Thoracic aorta (tissue), 2 donors: ENCODE data around the gene FBXO21. TPM values are rescaled to one million over a fixed set of nuclear protein-coding genes. Genes with fewer than 3 reads are reported as not detected.

Experiments
- ATAC-seq: fragments of 150-250 bp; one replicate; pipeline ENCODE4 v1.8.0; 2017; ENCODE audit warnings: low read depth; ENCODE audit not compliant: insufficient number of reproducible peaks, low FRiP score
- DNase-seq: peaks from one replicate; pipeline ENCODE4 v3.0.0-alpha.2; 2020; ENCODE audit warnings: low spot score
- H3K27ac ChIP-seq, 2 donors: fragments of 200-600 bp; sonication (generic); 1 replicate in 1 of 2; 2 replicates in 1 of 2; pipeline ENCODE4 v1.5.1; 2016; ENCODE audit warnings: mild to moderate bottlenecking in 2 of 2, moderate library complexity in 2 of 2
- H3K27me3 ChIP-seq: fragments of 200-600 bp; sonication (generic); replicated peaks from 2 replicates; pipeline ENCODE4 v1.6.0; 2016; ENCODE audit warnings: mild to moderate bottlenecking; ENCODE audit not compliant: insufficient read depth
- H3K36me3 ChIP-seq: fragments of 200-600 bp; sonication (generic); one replicate; pipeline ENCODE4 v1.5.1; 2016
- H3K4me1 ChIP-seq, 2 donors: fragments of 200-600 bp; sonication (generic); 1 replicate in 1 of 2; 2 replicates in 1 of 2; pipeline versions ENCODE4 v1.5.1 to v1.6.0; 2016; ENCODE audit warnings: low read depth in 2 of 2, mild to moderate bottlenecking in 1 of 2; ENCODE audit not compliant: control insufficient read depth in 1 of 2
- H3K4me3 ChIP-seq: fragments of 200-600 bp; sonication (generic); 2 replicates; pipeline ENCODE4 v1.5.1; 2016; ENCODE audit warnings: mild to moderate bottlenecking
- H3K9me3 ChIP-seq: fragments of 200-600 bp; sonication (generic); 2 replicates; pipeline ENCODE4 v1.5.1; 2016
- total RNA-seq, 2 donors: library from RNA; depleted of rRNA; stranded (reverse); fragments of >200 nt; gene quantifications; one replicate each; pipeline versions ENCODE4 v1.1.0 to v1.2.3, GENCODE V29; 2016
- TF ChIP-seq, protein P1 (sequence below): fragments of 200-600 bp; sonication (generic); IDR thresholded peaks from one replicate; pipeline ENCODE4 v1.5.1; 2019; ENCODE audit warnings: antibody characterized with exemption

Gene FBXO21
- total RNA-seq, 2 donors from 2014 or later = 48.9 to 97.5 TPM

DNA sequence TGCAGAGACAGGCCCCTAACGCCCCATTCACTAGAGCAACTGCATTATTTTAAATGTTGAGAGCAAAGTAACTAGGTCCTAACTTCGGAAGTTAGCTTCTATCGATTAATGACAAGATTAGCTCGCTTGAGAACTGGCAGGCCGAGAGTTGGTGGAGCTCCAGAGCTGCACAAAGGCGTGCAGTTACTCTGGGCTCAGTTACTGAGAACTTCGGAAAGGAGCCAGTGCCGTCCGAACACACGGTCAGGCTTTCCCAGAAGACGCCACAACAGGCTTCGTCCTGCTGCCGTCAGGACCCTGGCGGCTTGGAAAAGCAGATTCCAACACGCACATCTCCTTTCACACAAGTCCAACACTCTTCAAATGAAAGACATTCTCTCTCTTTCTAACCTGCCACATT, 45.7 kb downstream of the FBXO21 start:
- Histone ChIP-seq H3K27me3 (no peaks in the 10 kb centered on the region), H3K27ac (no peak overlapping the region), H3K4me1 (no peaks in the 10 kb centered on the region), H3K4me3 (no peak overlapping the region), H3K9me3 (no peaks in the 10 kb centered on the region), H3K36me3 (peaks cover 13% of the 10 kb centered on the region)
- TF ChIP-seq, protein P1, sequence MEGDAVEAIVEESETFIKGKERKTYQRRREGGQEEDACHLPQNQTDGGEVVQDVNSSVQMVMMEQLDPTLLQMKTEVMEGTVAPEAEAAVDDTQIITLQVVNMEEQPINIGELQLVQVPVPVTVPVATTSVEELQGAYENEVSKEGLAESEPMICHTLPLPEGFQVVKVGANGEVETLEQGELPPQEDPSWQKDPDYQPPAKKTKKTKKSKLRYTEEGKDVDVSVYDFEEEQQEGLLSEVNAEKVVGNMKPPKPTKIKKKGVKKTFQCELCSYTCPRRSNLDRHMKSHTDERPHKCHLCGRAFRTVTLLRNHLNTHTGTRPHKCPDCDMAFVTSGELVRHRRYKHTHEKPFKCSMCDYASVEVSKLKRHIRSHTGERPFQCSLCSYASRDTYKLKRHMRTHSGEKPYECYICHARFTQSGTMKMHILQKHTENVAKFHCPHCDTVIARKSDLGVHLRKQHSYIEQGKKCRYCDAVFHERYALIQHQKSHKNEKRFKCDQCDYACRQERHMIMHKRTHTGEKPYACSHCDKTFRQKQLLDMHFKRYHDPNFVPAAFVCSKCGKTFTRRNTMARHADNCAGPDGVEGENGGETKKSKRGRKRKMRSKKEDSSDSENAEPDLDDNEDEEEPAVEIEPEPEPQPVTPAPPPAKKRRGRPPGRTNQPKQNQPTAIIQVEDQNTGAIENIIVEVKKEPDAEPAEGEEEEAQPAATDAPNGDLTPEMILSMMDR = no peak
- ATAC-seq (no peak), DNase-seq (no peak)

DNA sequence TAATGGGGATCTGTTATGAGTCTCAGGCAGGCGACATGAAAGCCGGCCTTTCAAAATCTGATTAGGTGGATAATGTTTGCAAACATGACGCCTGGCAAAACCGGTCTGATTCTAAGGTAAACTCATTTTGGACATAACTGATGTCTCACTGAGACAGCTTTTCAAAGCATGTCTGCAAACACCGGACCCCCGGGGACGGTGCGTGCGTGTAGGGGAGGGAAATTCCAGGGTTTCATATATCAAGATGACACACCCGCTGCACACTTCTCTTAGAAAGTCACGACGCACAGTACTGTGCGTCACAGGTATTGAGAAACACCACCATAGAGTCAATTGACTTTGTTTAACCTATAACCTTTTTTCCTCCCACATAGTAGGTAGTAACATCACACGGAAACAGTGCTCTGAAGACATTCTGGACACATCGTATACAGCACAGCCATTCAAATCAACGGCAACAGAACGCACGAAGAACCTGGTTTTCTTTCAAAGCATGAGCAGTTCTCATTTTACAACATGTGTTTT, 47.2 kb downstream of the FBXO21 start:
- no peak overlapping the region for H3K27ac ChIP-seq
- no peak overlapping the region for H3K4me3 ChIP-seq
- DNase-seq (no peak), ATAC-seq (no peak)
- H3K36me3 ChIP-seq = peaks cover 13% of the 10 kb centered on the region
- no peaks in the 10 kb centered on the region for H3K9me3 ChIP-seq
- H3K4me1 ChIP-seq = no peaks in the 10 kb centered on the region
- no peaks in the 10 kb centered on the region for H3K27me3 ChIP-seq
- TF ChIP-seq, protein P1 = no peak

DNA sequence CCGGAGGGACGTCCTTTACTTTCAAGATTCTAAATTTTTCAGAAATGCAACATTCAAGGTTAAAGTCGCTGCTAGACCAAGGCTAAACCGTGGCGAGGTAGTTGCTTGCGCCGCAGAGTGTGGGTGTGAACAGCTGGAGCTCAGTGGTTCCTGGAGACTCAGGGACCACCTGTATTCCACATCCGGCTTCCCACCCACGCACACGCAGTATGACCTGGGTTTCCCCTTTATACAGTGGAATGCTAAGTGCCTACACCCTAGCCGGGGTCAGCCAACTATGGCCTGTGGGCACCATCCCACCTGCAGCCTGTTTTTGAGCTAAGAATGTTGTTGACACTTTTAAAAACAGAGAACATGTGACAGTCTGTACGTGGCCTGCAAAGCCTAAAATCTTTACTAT, 48.2 kb downstream of the FBXO21 start:
- Histone ChIP-seq H3K27me3 (no peaks in the 10 kb centered on the region), H3K4me3 (no peak overlapping the region), H3K9me3 (no peaks in the 10 kb centered on the region), H3K4me1 (no peaks in the 10 kb centered on the region), H3K36me3 (peaks cover 13% of the 10 kb centered on the region), H3K27ac (no peak overlapping the region)
- no peak for ATAC-seq
- DNase-seq = no peak
- TF ChIP-seq, protein P1 = no peak

DNA sequence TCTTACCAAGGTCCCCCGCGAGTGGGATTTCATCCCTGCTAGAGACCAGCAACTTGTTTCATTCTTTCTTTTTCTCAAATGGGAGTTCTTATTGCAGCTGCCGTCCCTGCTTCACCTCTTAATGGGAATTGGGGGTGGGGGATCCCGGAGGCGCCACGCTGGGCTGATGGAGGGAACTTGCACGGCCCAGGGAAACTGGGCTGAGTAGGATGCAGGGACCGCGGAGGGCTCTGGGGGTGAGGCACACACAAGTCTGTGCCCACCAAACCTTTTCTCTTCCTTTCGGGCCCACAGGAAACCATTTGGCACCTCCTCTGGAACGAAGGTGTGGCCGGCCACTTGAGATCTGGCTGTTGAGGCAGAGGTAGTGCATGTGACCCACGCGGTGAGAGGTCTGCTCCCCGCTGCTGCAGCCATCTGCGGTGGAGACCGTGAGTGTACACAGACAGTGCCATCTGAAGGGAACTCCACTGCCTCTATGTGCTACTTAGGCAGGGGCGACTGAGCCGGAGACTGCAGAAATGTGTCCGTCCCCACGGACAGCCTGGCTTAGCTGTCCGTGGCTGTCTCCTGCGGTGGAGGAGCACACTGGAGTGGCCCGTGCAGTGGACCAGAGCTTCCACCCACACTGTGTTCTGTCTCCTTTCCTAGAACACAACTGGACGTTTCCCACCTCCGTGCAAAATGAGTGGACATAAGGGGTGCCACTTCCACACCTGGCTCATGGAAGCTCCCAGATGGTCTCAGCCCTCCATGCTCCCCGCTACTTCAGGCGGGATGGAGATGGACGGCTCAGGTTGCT, 49.0 kb downstream of the FBXO21 start:
- TF ChIP-seq, protein P1 = no peak
- no peak for ATAC-seq

DNA sequence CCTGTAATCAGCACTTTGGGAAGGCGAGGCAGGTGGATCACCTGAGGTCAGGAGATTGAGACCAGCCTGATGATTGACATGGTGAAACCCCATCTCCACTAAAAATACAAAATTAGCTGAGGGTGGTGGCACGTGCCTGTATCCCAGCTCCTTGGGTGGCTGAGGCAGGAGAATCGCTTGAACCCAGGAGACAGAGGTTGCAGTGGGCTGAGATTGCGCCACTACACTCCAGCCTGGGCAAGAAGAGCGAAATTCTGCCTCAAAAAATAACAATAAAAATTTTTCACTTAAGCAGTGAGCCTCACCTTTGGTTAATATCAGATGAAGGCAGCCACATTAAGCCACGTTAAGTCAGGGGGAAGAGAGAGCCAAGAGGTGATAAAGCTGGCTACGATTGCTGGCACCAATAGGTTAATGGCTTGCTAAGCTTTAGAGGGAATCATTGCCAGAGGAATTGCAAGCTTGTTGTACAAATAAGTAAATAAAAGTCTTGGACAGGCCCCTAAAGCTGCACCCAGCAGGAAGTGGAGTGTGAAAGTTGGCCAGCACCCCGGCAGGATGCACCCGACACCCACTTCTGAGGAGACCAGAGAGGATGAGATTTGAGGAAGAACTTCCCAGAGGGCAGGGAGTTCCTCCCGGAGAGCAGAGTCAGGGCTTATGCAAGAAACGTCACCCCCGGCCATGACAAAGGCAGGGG, 49.7 kb downstream of the FBXO21 start:
- Histone ChIP-seq H3K36me3 (peaks cover 2% of the 10 kb centered on the region), H3K27me3 (no peaks in the 10 kb centered on the region), H3K9me3 (no peaks in the 10 kb centered on the region), H3K27ac (no peak overlapping the region), H3K4me3 (no peak overlapping the region), H3K4me1 (no peaks in the 10 kb centered on the region)
- TF ChIP-seq, protein P1 = no peak
- DNase-seq = no peak
- ATAC-seq = no peak

More for the DNA sequence above, 49.0 kb downstream of the FBXO21 start:
- Histone ChIP-seq H3K4me3 (no peak overlapping the region), H3K36me3 (peaks cover 9% of the 10 kb centered on the region), H3K9me3 (no peaks in the 10 kb centered on the region), H3K27me3 (no peaks in the 10 kb centered on the region), H3K4me1 (no peaks in the 10 kb centered on the region), H3K27ac (no peak overlapping the region)
- DNase-seq = no peak
